Ishikawa (cell line): ENCODE measurements around the gene MBL2.

ENCODE experiments used
- CEBPB ChIP-seq: IDR thresholded peaks from 2 replicates; pipeline ENCODE4 v1.6.1; 2012
- FOXM1 ChIP-seq: IDR thresholded peaks from 2 replicates; pipeline ENCODE4 v1.6.1; 2012; ENCODE audit warnings: low read depth, borderline replicate concordance
- MAX ChIP-seq: IDR thresholded peaks from 2 replicates; pipeline ENCODE4 v1.6.1; 2012
- NFIC ChIP-seq: IDR thresholded peaks from 2 replicates; pipeline ENCODE4 v1.6.1; 2012
- RAD21 ChIP-seq: IDR thresholded peaks from 2 replicates; pipeline ENCODE4 v1.6.1; 2012; ENCODE audit warnings: low read depth
- REST ChIP-seq: IDR thresholded peaks from 2 replicates; pipeline ENCODE4 v1.6.1; 2012; ENCODE audit warnings: low read depth, mild to moderate bottlenecking
- TCF12 ChIP-seq: IDR thresholded peaks from 2 replicates; pipeline ENCODE4 v1.6.1; 2012; ENCODE audit warnings: low read depth
- TEAD4 ChIP-seq: IDR thresholded peaks from 2 replicates; pipeline ENCODE4 v1.6.1; 2012

- TF ChIP-seq REST (no peak), MAX (no peak), TCF12 (no peak), NFIC (no peak), RAD21 (no peak), TEAD4 (no peak), CEBPB (no peak), FOXM1 (no peak)
These were observed 47.7 kb upstream of the MBL2 start for GRCh38 chr10:52820309-52820708.
